Stimulated activated CD8-positive, alpha-beta memory T cell treated with anti-CD3 and anti-CD28 coated beads, Interleukin-12 subunit alpha, Interleukin-12 subunit beta, amount 100 ng/mL, for 24 hours (primary cell): ENCODE results near the gene SGMS1.
"Not testable (repeated sequence)": the region's sequence is repeated elsewhere in the genome, so short reads cannot be mapped to it uniquely, and the experiment has no call there.

Source experiments
- DNase-seq: peaks from one replicate; pipeline ENCODE4 v3.0.0-alpha.2; 2020; ENCODE audit errors: extremely low read depth

Gene SGMS1

DNA sequence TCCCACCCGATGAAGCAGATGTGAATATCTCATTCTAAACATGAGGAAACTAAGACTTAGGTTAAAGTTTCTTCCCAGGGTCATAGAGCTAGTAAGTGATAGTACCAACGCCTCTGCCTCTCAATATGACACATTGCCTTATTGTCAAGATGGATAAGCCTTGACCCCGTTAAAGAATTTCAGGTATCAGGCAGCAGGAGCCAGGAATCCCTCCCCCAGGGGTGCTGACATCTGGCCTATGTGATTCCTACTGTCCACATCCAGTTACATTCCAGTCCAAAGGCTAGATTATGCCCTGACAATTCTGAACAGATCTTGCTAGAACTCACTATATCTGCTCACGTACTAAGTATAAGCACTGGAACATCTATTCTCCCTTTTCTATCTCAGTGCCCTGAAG lies 314.4 kb downstream of the SGMS1 start:
- no peak for DNase-seq

DNA sequence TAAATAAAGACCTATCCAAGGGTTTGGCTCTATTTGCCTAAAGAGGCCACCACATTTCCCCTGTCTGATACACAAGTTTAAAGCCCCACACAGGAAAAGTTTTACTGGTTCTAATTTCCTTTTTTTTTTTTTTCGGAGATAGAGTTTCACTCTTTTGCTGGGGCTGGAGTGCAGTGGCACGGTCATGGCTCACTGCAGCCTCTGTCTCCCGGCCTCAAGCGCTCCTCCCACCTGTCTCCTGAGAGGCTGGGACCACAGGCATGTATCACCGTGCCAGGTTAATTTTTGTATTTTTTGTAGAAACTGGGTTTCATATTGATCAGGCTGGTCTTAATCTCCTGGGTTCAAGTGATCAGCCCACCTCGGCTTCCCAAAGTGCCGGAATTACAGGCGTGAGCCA lies 319.1 kb downstream of the SGMS1 start:
- DNase-seq, result no peak

- DNase-seq, result no peak
Measured at GRCh38 chr10:50299948-50300669, 323.6 kb downstream of the SGMS1 start.

- DNase-seq, result no peak
Measured at GRCh38 chr10:50295367-50295766, 328.4 kb downstream of the SGMS1 start.

DNA sequence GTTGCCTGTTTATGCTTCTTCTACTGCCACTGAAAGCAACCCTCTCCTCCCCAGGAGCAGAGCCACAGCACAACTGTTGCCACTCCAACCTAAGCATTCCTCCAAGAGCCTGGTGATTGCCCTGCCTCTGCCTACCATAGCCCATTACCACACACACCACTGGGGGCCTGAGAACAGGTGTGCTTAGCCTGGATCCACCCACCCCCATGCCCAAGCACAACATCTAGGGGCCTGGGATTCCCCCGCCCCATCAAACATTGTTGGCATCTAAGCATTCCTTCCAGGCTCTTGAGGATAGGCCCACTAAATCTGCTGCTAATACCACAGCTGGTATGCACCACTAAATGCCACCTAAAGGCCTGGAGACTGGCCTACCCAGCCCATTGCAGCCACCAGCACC lies 329.2 kb downstream of the SGMS1 start:
- no peak for DNase-seq

DNA sequence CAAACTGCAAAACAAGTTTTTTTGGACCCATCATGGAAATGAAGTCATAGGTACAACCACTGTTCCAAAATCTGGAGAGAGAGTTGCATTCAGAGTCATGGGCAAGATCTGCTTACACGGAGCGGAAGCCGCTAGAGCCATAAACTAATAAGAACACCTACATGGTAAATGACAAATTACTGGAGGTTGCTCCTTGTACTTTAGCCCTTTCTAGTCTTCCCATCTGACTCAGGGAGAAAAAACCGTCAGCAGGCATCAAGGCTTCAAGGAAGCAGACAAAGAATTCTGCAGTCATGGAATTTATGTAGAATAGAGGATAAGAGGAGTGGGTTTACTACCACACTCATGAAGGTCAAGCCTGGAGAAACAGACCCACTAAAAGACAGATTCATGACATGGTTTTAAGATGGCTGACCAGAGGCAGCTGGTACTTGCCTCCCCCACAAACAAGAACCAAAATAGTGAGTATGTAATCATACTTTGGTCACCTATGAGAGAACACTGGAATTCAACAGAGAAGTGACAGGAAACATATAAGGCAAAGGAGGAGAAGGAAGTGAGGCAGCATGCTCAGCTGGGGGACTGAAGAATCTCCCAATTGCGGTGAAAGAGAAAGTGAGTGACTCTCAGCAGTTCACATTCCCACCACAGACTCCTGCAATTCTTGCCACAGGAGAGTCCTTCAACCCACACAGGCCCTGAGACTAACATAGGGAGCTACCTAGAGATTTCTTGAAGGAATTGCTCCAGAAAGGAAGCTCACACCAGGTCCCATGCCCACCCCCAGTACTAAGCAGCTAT lies 330.0 kb downstream of the SGMS1 start:
- DNase-seq, result no peak

DNA sequence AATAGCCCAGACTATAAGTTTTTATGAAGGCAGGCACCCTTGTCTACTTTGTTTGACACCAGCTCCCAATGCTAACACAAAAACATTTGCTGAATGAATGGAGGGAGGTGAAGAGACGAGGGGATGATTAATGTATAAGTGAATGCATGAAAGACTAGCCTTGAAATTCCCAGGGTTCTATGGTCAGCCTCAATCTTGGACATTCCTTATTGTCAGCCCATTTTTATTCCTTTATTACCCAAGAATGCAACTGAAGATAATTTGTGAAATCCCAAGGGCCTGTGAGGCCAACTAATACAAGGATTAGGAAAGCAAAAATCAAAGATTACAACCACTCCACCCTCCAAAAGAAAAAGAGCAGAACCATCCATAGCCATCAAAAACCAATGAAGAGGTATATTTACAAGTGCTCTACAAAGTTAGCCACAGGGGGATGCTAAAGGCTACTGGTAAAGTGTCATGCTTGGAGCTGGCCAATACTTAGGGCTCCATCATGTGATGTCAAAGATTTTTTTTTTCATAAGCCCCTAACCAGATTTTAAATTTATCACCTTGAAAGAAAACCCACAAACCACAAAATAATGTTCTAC lies 332.4 kb downstream of the SGMS1 start:
- no peak for DNase-seq

- DNase-seq, result no peak
Measured at GRCh38 chr10:50289196-50289595, 334.6 kb downstream of the SGMS1 start.

- no peak for DNase-seq
Measured at GRCh38 chr10:50286996-50287803, 336.6 kb downstream of the SGMS1 start.

- DNase-seq, result no peak
Measured at GRCh38 chr10:50286517-50286916, 337.2 kb downstream of the SGMS1 start.

- DNase-seq, result no peak
Measured at GRCh38 chr10:50281967-50282522, 341.7 kb downstream of the SGMS1 start.

DNA sequence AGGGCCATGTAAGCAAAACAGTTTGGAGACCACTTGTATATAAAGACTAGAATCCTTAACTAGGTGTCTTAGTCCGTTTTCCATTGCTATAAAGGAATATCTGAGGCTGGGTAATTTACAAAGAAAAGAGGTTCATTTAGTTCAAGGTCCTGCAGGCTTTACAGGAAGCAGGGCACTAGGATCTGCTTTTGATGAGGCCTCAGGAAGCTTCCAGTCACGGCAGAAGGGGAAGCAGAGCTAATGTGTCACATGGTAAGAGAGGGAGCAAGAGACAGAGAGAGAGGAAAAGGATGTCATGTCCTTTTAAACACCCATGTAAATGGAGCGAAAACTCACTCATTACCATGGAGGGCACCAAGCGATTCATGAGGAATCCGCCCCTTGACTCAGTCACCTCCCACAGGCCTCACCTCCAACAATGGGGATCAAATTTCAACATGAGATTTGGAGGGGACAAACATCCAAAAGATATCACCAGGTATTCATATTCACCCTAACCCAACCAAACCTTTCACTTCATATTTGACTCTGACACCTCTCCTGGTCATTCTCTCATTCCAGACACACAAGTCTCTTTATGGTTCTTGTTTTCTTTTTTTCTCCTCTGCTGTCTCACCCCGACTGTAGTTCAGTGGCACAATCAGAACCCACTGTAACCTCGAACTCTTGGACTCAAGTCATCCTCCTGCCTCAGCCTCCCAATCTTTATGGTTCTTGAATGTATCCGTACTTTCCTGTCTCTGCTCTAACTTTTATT lies 342.4 kb downstream of the SGMS1 start:
- DNase-seq, result no peak

DNA sequence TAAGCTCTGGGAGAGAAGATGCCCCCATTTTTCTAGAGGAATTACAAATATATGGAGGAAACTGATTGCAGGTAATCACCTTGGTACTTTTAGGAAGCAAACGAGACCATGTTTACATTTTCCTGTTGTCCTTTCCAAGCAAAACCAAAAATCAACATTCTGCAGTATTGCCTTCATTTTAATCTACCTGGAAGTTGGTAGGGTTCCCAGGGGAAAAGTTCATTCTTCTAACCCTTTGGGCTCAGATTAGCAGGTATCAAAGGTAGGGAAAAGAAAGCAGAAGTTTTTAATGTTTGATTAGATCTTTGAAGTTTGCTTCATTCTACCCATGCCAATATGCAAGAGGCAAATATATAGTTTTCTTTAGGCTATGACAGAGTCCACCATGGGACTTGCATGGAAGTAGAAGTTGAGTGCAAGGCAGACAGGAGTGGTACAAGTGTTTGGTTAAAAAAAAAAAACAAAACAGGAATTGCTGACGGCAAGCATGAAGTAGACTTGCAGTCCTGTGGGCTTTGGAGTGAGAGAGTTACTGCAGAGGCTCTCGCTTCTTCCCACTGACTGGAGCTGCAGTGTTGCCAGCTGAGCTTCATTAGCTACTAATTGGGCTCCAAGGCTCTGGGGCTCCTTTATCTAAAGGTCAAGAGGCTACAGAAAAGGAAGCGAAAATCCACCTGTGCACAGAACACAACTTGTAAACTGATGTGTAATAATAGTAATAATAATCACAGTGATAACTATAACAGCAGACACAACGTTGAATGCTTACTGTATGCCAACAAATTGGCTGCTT lies 343.5 kb downstream of the SGMS1 start:
- no peak for DNase-seq

- no peak for DNase-seq
Measured at GRCh38 chr10:50279489-50279888, 344.3 kb downstream of the SGMS1 start.

DNA sequence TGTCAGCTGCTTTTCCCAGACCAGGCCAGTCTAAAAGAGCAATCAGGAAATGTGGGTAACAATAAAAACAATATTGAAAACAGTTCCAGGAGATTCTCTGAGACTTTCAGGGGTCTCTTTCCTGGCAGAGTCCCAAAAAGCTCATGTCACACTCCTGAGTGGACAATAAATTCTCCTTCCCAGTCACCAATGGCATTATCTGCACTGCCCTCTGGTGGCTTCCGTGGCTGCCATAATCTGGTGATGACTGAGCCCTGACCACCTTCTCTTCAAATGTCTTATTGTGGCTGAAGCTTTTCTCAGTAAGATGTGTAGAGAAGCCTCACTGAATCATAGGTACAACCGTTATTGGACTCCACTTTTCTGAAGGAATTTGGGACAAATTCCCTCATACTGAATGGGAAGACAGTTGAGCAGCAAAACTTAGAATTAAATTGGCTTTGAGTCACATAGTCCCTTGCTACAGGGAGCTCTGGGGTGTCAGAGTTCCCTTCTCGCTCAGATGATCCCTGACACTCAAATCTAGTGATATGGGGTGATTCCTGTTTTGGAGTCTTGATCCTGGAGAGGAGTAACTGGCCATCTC lies 348.0 kb downstream of the SGMS1 start:
- DNase-seq, result peak; percentile 12

GRCh38 chr10:50272531-50272930 lies 351.2 kb downstream of the SGMS1 start:
- DNase-seq, result no peak

- DNase-seq, result no peak
Measured at GRCh38 chr10:50271564-50272250, 352.0 kb downstream of the SGMS1 start.

DNA sequence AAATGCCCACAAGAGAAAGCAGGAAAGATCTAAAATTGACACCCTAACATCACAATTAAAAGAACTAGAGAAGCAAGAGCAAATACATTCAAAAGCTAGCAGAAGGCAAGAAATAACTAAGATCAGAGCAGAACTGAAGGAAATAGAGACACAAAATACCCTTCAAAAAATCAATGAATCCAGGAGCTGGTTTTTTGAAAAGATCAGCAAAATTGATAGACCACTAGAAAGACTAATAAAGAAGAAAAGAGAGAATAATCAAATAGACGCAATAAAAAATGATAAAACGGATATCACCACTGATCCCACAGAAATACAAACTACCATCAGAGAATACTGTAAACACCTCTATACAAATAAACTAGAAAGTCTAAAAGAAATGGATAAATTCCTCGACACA lies 355.9 kb downstream of the SGMS1 start:
- not testable (repeated sequence) for DNase-seq

GRCh38 chr10:50262625-50263024 lies 361.1 kb downstream of the SGMS1 start:
- not testable (repeated sequence) for DNase-seq
